NCI-H82 (cell line): Measurements from ENCODE around the gene NDUFA11.

Experiments used
- DNase-seq: peaks from one replicate; lab custom pipeline; 2025; lab: John Stamatoyannopoulos, UW

The NDUFA11 gene

DNA sequence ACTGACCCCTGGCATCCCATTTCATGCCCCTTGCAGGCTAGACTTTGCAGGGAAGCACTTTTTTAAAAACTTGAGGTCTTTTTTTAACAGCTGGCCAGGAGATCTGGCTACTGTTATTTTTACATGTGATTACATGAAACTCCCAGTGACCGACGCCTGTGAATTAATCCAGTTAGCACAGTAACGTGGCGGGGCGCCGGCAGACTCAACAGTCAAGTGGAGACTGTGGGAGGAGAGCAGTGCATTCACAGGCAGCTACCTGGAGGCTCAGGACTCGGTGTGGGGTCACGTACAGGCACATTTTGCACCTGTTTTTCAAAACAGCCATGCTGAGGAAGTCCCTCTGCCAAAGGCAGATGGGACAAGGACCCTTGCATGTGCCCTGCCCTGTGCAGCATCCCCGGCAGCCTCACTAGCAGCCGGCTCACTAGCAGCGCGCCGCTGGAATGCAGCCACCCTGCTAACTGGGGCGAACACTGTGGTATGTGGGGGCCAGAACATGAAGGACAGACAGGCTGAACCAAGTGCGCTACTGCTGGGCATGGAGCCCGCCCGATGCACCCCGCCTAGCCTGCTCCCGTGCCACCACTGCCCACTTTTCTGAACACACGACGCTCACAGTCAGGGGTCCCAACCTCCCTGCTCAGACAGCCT is 29.1 kb upstream of the NDUFA11 start:
- peak; percentile 89 for DNase-seq

DNA sequence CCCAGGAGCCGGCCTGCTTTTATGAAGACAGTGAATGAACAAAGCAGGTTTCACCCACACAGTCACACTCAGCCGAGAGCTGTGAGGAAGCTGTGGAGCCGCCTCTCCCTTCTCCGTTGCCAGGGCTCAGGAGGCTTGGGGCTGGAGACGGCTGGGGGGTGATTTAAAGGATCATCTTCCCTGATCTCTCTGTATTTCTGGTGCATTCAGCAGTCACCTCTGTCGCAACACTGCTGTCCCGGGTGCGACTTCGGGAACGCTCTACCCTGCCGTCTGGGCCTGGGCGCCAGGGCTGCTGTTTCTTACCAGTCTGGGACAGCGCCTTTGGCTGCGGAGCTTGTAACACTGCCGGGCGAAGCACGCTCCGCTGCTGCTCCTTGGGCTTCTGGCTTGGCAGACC is 28.6 kb upstream of the NDUFA11 start:
- peak; percentile 84 for DNase-seq

DNA sequence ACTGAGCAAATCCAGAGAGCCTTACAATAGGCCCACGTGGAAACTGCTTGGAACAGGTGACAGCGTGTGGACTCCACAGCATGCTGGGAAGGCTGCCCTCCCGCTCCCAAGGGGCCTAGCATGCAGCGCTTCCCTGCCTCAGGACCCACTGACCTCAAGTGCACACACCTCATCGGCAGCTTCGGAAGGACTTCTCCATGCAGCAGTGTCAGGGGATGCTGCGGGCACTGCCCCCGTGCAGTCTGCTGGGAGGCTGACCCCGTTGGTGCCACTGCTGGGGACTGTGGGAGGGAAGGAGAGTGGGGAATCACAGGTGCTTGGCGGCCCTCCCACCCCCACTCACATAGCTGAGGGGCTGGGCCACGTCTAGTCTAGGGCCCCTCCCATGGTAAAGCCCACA is 27.7 kb upstream of the NDUFA11 start:
- no peak for DNase-seq

DNA sequence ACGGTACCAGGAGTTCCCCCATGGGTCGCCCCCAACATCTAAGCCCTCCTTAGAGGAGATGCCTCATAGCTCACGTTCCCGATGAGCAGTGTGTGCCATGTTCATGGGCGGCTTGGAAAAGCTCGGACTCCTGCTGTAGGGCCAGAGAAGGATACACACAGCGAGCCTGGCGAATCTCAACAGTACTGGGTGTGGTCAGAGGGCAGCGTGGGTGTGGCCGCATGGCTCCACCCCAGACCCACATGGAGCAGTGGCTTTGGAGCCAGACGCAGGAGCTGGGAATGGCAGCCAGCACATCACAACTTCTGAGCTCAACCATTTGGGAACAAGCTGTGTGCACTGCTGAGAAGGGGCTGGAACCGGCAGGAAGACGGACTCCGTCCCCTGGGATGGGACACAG is 26.0 kb upstream of the NDUFA11 start:
- DNase-seq: no peak

DNA sequence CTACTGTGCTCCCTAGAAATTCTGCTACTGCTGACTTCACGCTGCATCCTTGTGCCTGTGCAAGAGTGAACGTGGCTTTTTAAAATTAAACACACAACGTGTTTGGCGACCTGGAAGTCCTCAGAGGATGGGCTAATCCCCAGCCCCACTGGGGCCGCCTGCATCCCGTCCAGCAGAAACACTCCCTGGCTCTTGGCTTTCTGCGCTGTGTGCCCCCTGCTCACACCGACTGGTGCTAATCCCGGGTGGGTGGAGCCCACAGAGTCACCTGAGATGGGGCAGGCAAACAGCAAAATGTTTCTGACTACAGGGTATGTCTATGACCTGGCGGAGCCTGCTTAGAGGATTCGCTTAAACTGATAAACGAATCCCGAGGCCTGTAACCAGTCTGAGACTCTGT is 25.6 kb upstream of the NDUFA11 start:
- DNase-seq: no peak

DNA sequence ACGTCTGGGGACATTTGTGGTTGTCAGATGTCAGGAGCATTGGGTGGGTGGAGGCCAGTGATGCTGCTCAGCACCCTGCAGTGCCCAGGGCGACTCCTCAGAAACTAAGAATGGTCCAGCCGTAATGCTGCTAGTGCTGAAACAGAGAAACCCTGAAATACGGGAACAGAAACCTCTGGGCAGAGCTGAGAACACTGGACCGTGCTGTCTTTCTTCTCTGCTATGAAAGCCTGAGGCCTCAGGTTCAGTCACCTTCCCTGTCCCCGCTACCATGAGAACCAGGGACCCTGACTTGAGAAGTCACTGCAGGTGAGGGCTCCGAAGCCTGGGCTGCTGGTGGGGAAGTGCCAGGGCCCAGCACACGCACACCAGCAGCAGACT is 23.8 kb upstream of the NDUFA11 start:
- DNase-seq: no peak

DNA sequence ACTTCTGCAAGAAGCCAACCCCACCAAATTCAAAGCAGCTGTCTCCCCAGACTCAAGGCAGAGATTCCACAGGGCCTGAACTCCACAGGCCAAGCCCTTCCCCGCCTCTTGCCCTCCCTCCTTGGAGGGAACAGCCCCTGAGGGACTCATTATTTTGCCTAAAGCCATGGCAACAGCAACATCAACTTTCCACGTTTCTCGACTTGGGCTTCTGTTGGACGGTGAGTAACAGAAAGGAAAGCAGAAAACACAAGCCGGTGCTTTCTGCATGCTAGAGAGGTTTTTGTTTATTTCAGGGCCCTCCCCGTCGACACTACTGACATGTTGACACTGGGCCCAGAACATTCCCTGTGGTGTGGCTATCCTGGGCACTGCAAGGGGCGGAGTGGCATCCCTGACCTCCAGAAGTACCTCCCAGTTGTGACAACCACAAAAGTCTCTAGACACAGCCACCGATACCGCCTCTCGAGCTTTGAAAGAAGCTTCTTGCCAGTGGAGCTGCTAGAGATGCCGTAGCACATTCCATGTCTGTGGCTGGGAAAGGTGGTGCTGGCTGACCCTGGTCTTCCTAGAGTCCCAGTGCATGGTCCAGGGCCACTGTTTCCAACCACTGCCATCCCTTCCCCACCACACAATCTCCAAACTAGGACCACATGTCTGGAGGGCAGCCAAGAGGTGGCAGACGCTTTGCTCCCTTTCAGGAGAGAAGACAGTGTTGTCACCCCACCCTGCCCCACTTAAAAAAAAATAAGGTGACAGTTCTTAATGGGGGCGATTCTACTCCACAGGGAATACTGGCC is 23.3 kb upstream of the NDUFA11 start:
- no peak for DNase-seq

DNA sequence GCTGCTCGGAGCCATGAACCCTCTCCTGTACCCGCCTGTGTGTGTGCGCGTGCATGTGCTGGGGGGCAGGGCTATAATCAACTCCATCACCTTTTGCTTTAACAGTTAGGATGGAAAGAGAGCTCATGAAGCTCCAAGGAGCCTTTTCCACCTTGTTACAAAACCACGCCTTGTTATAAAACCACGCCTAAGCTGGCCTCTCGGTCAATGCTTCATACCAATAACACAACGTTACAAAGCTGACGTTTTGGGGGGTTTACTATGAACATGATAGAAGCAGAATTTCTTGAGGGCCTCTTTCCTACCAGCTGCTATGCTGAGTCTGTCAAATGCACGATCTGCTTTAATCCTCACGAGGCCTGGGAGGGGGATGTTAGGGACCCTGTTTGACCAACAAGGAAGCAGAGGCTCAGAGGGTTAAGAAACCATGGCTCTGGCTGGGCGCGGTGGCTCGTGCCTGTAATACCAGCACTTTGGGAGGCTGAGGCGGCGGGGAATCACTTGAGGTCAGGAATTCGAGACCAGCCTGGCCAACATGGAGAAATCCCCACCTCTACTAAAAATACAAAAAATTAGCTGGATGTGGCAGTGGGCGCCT is 22.3 kb upstream of the NDUFA11 start:
- DNase-seq: no peak

DNA sequence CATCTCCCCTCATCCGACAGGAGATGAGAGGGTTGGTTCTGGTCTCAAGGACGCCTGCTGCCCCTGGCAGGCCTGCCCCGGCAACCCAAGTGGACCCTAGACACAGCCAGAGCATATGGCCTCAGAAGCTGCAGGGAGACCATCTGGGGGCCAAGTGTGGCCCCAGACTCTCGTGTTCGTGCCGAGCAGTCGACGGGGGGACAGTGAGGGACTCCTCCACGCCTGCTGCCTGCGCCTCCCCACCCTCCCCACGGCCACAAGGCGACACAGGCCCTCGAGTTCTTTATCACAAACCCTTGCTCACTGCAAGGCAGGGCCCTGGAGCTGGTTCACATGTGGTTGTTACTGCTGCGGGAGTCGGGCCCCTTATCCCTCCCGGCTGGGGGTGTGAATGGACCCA is 19.8 kb upstream of the NDUFA11 start:
- no peak for DNase-seq

DNA sequence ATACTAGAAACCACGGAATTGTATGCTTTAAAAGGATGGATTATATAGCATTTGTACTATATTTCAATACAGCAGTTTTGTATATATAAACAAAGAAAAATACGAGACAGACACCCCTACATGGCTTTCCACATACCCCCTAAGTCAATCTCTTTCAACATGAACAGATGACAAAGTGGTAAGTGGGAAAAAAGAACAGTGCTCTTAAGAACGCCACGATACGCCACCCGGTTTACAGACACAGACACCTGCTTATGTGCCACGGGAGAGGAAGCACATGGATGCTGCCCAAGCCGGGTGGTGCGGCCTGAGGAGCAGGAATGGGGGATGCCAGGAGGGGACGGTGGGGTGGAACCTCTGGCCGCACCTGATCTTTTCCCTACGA is 18.6 kb upstream of the NDUFA11 start:
- DNase-seq: no peak

DNA sequence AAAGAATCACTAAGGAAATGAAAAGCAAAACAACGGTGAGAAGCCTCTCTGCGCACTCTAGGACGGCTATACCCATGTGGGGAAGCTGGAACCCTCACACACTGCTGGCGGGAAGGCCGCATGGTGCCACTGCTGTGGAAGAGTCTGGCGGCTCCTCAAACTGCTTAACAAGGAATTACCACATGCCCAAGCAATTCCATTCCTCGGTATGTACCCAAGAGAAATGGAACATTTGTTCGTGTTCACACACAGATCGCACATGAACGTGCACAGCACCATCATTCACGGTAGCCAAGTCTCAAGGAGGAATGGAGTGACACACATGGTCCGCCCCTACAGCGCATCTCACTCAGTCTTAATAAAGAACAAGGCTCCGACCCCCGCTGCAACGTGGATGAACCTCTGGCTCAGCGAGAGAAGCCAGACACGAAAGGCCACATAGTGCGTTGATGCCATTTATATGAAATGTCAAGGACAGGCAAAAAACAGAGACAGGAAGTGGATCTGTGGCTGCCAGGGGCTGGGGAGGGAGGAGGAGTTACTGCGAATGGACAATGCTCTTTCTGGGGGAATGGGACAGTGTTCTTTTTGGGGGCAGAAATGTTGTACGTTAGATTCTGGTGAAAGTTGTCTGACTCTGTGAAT is 18.0 kb upstream of the NDUFA11 start:
- no peak for DNase-seq

DNA sequence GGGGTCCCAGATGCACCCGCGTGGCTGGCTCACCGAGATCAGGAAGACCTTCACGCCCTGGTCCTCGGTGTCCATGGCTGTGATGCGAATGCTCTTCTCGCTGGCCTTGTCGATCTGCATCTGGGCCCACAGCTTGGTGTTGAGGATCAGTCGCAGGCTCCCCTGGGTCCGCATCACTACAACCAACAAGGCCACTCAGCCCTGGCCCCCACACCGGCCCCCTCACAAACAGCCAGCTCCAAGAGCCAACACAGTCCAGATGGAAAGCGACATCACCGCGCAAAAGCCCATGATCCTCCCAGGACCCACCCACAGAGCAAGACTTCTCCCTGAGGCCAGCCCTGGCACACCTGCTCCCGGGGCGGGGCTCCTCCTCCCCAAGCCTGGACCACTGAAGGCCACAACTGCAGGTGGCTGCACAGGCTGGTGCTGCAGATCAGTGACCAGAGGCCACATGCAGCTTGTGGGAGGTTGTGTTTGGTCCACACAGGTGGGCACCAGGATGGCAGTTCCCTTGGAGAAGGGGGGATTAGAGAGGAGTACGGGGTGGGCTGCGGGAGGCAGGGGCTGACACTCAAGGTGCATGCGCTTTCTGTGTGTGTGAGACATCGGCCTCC is 15.0 kb upstream of the NDUFA11 start:
- no peak for DNase-seq

DNA sequence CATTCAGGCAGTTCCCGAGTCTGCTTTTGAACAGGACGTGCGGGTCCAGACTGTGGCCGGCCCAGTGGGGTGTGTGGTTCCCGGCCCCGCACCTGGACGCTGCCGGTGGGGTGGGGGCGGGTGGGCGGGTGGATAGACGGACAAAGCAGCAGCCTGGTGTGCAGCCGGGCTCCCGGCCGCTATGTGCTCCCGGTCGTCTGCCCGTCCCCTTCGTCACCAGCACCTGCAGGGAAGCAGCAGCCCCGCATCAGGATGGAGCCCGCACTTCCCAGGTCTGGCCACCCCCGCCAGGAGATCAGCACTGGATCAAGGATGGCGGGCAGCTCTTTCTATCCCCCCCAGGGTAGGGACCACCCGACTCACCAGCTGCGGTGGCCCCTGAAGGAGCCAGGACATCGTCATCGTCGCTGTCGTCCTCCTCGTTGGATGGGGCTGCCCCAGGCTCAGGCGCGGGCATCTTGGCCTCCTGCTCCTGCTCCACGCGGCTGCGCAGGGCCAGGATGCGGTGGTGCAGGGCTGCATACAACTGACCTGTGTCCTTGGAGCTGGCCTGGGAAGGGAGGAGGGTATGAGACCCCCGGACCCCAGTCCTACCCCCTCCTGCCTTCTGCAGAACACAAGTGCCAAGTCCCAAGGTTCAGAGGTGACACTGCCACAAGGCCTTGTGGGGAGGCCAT is 14.0 kb upstream of the NDUFA11 start:
- no peak for DNase-seq

DNA sequence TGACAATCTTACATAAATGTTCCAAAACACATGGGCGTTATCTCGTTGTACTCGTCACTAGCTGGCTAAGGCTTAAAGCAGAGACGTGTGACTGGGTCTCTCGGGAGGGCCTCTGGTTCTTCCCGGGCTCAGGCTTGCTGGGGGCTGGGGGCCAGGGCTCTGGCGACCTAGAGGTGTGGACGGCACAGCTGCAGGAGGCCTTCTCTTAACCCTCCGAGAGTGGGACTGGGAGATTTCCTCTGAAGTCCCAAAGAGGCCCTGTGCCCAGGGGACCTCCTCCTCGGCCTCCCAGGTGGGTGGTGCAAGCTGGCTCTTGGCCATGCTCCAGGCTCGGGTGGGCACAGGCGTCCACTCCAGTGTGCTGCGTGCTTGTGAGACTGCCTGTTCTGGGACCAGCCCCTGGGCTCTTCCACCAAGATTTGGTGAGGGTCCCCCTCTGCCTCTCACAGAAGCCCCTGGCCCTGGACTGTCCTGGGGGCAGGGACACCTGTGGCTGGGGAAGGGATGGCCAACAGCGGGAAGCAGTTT is 12.7 kb upstream of the NDUFA11 start:
- no peak for DNase-seq

DNA sequence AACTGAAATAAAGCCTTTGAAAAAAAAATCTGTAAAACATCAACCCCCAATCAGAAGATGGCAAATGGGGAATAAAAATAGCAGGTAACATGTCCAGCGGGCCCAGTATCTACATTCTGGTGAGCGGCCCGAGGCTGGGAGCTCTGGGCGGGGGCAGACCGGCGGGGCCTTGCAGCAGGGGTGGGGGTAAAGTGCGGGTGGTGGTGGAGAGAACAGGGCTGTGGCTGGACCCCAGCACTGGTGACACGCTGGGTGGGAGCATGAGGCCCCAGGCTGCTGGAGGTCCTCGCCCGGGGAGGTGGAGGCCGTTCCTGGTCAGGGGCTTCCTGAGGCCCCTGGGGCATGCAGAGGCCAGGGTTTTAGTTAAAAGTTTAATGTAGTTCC is 12.2 kb upstream of the NDUFA11 start:
- DNase-seq: no peak

DNA sequence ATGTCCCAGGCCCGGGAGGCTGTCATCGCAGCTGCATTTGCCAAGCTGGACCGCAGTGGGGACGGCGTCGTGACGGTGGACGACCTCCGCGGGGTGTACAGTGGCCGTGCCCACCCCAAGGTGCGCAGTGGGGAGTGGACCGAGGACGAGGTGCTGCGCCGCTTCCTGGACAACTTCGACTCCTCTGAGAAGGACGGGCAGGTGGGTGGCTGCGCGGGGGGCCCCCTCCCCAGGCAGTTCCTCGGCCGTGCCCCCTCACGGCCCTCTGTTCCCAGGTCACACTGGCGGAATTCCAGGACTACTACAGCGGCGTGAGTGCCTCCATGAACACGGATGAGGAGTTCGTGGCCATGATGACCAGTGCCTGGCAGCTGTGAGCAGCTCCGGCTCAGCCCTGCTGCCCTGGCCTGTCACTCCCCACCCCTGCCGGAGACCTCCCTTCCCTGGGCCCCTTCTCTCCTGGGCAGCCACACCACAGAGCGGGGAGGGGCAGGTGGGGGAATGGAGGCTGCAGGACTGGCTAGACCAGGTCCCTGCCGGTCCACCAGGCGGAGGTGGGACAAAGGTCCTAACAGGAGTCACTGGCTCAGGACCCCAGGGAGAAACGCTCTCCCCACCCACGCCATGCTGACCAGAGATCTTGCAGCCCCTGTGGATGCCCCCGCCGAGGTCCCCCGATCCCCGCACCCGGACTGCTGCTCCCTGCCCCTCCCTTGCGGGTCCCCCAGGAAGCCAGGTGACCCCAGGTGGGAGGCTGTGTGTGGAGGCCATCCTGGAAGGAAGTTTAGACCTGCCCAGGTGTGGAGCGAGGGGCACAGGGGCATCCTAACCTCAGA is 11.6 kb upstream of the NDUFA11 start:
- DNase-seq: no peak

DNA sequence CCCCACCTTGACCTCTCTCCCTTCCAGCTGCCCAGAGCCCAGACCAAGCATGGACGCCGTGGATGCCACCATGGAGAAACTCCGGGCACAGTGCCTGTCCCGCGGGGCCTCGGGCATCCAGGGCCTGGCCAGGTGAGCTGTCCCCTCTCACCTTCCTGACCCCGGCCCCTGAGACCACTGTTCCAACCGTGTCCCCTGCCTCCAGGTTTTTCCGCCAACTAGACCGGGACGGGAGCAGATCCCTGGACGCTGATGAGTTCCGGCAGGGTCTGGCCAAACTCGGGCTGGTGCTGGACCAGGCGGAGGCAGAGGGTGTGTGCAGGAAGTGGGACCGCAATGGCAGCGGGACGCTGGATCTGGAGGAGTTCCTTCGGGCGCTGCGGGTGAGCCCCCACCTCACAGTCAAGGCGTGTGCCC is 10.8 kb upstream of the NDUFA11 start:
- DNase-seq: no peak

DNA sequence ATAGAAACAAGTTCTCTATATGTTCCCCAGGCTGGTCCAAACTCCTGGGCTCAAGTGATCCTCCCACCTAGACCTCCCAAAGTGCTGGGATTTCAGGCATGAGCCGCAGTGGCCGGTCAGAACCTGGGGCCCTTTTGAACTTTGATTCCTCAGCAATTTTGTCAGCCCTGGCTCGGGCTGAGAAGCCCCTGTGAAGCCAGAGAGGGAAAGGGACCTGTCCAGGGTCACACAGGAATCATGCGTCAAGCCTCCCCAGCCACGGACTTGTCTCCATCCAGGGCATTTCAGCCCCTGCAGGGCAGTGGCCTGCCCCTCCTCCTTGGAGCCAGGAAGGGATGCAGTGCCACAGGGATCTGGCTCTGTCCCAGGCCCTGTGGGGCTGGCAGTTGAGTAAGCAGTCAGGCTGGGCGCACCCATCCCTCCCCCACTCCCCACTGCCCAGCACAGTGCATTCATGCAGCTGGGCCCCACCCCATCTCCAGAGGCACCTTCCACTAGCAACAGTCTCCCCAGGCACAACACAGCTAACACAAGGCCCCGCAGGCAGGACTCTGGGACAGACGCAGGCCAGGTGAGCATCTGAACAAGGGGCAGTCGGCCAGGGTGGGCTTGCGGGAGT is 10.3 kb upstream of the NDUFA11 start, which contains the start of gene CAPS:
Gene CAPS (plus strand): TSS at position 516 of the 619 bp plus-strand sequence. CDS start 153 bp downstream, outside the sequence.
- DNase-seq: no peak

DNA sequence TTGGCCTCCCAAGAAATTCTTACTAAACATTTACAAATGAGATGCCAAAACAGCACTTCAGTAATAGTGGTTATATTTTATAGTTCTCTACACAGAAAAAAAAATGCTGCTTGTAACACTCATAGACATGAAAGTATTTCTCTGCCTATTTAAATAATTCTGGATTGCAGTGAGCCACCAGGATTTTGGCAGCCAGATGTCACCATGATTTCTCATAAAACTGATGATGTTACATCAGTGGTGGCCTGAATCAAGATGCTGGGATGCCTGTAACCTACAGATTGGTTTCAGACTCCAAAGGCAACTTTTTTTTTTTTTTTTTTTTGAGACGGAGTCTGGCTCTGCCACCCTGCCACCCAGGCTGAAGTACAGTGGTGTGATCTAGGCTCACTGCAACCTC is 7.8 kb upstream of the NDUFA11 start:
- DNase-seq: no peak

DNA sequence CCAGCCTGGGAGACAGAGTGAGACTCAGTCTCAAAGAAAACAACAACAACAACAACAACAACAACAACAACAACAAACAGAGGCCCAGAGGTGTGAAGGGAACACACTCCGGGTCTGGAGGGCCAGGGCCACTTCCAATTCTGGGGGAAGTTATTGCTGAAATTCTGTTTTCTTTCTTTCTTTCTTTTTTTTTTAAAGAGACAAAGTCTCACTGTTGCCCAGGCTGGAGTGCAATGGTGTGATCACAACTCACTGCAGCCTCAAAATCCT is 7.0 kb upstream of the NDUFA11 start:
- no peak for DNase-seq
